ENCODE data around the gene SKA1. TPM values are rescaled to one million over a fixed set of nuclear protein-coding genes. Genes with fewer than 3 reads are reported as not detected.
"Not testable (repeated sequence)": the region's sequence is repeated elsewhere in the genome, so short reads cannot be mapped to it uniquely, and the experiment has no call there.

The SKA1 gene
- total RNA-seq, 1 donor from 2014 or later, result not detected

DNA sequence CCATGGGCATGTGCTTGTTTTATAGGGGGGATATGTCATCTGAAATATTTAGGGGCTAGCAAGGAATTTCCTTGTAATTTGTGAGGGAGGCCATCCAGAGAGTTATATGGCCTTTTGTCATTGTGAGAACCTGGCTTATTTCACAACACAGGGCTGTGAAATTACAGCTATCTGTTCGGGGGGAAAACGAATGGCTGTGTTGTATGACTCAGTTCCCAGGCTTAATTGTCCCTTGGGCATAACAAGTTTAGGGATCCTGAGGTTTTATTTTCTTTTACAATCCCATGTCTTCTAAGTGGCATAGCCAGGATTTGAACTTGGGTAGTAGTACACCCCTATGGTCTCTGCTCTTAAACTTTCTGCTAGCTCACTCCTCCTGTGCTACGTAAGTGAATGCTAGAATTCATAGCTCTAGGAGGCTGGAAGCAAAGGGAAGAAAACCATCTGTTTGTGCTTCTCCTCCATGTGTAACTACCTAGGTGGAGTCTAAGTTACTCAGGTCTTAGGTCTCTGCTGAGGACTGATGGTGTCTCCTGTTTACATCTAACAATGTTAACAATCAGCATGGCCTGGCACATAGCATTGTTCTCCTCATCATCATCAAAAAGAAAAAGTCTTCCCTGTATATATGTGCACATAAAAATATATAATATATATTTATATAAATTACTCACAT, 53.8 kb downstream of the SKA1 start:
- no peak for DNase-seq (ENCODE audit: low spot score)

DNA sequence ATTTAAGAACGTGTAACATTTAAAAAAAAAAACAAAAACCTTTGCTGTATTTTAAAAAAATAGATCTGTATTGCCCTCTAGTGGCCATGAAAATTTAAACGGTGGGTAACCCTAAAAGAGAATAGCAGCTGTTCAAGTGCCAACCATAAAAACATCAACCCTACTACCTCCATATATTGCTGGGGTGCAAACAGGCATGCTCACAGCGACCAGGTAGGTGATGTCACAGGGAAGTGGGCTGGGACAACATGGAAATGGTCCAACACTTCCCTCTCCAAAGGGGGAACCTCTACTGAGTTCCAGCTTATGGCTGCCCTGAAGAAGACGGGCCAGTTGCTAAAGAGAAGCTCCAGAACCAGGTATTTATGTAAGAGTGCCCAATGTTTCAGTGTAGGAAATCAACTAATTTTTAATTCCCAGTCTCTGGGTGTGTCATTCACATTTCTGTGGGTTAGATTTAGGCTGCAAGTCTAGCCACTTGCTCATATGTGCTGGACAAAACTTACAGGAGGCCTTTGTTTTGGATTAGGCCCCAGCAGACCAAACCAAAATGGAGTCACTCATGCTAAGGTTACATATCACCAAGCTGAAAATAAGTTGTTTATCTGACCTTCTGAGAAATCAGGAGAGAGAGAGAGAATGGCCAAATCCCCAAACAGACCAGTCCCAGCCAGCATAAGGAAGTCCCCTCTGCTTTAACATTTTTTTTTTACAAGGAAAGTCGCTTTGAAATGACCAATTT, 54.5 kb downstream of the SKA1 start:
- DNase-seq (ENCODE audit: low spot score), result no peak

DNA sequence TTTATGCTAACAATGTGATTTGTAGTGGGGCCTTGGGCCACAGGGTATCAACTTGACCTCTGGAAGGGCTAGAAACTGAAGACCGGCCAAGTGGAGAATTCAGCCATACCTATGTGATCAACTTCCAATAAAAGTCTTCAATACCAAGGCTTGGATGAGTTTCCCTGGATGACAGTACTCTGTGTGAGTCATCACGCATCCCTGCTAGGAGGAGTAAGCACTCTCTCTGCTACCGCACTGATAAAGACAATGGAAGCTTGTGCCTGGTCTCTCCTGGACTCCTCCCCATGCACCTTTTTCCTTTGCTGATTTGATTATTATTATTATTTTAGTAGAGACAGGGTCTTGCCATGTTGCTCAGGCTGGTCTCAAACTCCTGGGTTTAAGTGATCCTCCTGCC, 58.1 kb downstream of the SKA1 start:
- no peak for DNase-seq (ENCODE audit: low spot score)

DNA sequence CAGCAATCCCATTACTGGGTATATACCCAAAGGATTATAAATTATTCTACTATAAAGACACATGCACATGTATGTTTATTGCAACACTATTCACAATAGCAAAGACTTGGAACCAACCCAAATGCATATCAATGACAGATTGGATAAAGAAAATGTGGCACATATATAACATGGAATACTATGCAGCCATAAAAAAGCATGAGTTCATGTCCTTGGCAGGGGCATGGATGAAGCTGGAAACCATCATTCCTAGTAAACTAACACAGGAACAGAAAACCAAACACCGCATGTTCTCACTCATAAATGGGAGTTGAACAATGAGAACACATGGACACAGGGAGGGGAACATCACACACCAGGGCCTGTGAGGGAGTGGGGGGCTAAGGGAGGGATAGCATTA, 61.9 kb downstream of the SKA1 start:
- DNase-seq (ENCODE audit: low spot score), result not testable (repeated sequence)

DNA sequence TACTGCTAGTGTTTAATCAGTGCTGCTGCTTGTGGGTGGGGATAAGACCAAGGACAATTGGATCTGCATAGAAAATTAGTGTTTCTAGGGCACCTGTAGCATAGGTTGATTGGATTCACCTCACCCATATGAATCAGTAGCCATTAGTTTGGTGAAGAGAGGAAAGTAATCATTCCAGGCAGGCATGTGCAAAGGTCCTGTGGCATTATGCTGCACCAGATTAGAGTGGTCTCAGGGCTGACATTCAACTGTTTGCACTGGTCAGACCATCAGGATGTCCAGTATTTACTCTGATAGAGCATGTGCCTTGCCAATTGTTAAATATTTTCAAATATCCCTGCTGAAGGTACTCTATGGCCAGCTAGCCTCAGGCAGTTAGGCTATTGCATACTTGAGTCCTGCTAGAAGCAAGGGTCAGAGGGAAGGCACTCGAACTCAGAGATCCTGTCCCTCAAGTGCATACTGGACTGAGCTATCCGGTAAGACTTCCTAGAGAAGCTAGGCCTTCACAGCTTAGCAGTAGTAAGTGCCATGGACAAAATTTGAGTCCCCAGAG, 64.7 kb downstream of the SKA1 start:
- DNase-seq (ENCODE audit: low spot score), result no peak

DNA sequence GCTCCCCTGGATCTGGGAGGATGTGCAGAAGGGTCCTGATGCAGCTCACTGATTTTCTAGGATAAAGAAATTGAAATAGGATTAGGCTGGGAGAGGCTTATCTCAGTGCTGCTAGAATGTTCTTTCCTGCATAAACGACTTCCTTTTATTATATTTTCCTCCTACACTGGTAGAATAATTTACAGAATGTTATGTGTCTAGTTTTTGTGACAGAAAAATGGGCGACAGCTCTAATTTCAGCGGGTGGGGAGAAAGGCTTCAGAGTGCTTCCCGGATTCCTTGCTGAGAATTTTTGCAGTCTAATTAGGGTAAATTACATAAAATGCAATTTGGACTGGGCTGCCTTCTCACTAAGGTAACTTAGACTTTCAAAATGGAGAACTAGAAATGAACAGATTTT, 66.2 kb downstream of the SKA1 start:
- no peak for DNase-seq (ENCODE audit: low spot score)

DNA sequence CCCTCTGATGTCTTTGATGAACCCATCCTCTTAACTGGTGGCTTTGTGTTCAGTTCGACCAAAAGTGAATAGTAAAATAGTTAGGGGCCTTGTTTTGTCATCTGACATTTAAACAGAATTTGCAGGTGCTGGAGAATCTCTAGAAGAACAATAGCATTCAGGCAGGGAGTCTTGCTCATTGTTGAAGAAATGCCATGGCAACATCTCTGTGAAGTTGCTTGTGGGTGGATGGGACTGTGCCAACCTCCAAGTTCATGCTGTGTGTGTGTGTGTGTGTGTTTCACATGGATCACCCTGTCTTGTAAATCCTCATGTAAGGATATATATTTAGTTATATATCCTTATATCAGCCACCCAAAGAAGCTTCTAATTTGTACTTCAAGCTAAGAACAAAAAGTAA, 66.7 kb downstream of the SKA1 start:
- DNase-seq (ENCODE audit: low spot score), result no peak

Other genes starting within 250 kb of the SKA1 start
- 1.6 TPM for gene MYO5B, start 179.9 kb upstream of the SKA1 start, total RNA-seq
- 0.16 TPM for gene CFAP53, start 108.6 kb upstream of the SKA1 start, total RNA-seq
- 55.2 TPM for gene MBD1, start 93.5 kb upstream of the SKA1 start, total RNA-seq
- gene CXXC1, start 87.4 kb upstream of the SKA1 start, total RNA-seq, result 42.5 TPM
- gene MAPK4, start 185.0 kb downstream of the SKA1 start, total RNA-seq, result not detected